ENCODE results near the gene HCN3.
"Not testable (repeated sequence)": the region's sequence is repeated elsewhere in the genome, so short reads cannot be mapped to it uniquely, and the experiment has no call there.

Gene HCN3

DNA sequence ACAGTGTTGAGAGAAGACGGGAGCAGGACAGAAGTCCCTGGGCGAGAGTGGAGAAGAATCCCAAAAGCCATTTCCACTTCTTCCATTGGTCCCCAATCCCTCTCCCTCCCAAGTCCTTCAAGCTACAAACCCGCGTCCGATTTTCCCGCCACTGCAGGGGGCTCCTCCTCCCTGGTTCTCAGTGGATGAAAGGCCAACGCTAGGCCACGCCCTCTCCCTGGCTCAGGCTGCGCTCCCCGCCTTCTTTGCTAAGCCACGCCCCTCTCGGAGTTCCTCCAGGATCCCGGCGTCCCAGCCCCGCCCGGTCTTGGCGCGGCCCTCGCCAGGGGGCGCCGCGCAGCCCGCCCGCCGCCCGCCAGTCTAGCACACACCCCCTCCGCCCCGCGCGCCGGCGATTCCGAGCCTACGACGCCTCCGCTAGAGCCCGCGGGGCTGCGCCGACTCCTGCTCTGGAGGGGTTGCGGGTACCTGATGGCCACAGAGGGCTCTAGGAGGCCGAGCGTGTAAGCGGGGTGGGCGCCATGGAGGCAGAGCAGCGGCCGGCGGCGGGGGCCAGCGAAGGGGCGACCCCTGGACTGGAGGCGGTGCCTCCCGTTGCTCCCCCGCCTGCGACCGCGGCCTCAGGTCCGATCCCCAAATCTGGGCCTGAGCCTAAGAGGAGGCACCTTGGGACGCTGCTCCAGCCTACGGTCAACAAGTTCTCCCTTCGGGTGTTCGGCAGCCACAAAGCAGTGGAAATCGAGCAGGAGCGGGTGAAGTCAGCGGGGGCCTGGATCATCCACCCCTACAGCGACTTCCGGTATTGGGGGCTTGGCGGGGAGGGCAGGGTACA is at the start of gene HCN3:
Gene HCN3, plus strand, starts transcription at position 394 of the 832 bp plus-strand sequence. Its CDS starts 128 bp downstream, at position 522.
- peak; percentile 94 for DNase-seq (ENCODE audit: low spot score)

GRCh38 chr1:155228096-155228427 is 49.2 kb upstream of the HCN3 start:
- no peak for DNase-seq (ENCODE audit: low spot score)

GRCh38 chr1:155231302-155231701 is 46.0 kb upstream of the HCN3 start:
- DNase-seq (ENCODE audit: low spot score) = not testable (repeated sequence)

GRCh38 chr1:155232001-155232978 is 45.0 kb upstream of the HCN3 start:
- DNase-seq (ENCODE audit: low spot score) = not testable (repeated sequence)

GRCh38 chr1:155233502-155233901 is 43.8 kb upstream of the HCN3 start:
- not testable (repeated sequence) for DNase-seq (ENCODE audit: low spot score)

GRCh38 chr1:155235375-155235774 is 41.9 kb upstream of the HCN3 start:
- DNase-seq (ENCODE audit: low spot score) = not testable (repeated sequence)

DNA sequence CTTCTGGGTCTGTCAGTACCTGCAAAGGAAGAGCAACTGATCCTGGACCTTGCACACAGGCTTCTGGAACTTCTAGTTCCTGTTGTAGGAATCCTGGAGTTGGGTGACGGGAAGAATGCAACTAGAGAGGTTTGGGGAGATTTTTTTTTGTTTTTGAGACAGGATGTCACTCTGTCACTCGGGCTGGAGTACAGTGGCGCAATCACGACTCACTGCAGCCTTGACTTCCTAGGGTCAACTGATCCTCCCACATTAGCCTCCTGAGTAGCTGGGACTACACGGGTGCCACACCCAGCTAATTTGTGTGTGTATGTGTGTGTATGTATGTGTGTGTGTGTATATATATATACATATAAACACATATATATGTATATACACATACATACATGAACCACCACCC is 40.8 kb upstream of the HCN3 start:
- no peak for DNase-seq (ENCODE audit: low spot score)

DNA sequence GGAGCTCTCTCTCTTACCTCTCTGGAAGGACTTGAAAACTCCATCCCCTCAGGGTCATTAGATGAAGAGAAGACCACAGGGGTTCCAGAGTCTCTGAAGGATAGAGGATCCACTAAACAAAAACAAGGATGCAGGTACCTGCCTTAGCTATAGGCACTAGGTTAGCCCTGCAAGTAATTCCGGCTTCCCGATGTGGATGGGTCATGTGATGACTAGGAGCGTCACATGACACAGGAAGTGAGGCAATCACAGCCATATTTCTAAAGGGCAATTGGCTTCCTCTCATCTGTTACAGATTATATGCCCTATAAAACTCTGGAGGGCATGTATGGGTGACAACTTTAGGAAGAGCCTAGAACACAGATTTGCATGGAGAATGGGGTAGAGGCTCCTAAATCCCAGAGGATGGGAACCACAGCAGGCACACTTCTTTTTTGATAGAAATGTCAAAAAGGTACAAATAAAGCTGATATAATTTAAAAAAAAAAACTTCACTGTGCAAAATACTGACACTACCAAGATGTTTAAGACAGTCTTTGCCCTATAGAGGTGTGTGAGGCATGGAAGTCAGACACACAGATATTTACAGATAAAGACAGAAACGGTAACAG is 36.1 kb upstream of the HCN3 start:
- DNase-seq (ENCODE audit: low spot score) = peak; percentile 69

GRCh38 chr1:155241841-155242264 is 35.4 kb upstream of the HCN3 start:
- peak; percentile 35 for DNase-seq (ENCODE audit: low spot score)

GRCh38 chr1:155242805-155243358 is 34.4 kb upstream of the HCN3 start:
- DNase-seq (ENCODE audit: low spot score) = no peak

- peak; percentile 96 for DNase-seq (ENCODE audit: low spot score)
Observed at GRCh38 chr1:155244368-155245162, 32.7 kb upstream of the HCN3 start.

DNA sequence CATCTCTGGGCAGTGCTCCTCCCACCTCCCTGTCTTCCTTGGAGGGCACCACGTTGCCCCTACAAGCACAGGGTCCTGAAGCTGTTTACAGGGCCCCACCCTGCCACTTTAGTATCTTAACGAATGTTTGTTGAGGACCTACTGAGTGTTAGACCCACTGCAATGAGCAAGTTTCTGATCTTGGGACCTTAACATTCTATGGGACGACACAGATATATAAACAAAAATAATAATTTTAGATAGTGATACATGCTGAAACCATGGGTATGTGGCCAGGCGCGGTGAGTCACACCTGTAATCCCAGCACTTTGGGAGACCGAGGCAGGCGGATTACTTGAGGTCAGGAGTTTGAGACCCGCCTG is 32.1 kb upstream of the HCN3 start:
- DNase-seq (ENCODE audit: low spot score) = no peak

DNA sequence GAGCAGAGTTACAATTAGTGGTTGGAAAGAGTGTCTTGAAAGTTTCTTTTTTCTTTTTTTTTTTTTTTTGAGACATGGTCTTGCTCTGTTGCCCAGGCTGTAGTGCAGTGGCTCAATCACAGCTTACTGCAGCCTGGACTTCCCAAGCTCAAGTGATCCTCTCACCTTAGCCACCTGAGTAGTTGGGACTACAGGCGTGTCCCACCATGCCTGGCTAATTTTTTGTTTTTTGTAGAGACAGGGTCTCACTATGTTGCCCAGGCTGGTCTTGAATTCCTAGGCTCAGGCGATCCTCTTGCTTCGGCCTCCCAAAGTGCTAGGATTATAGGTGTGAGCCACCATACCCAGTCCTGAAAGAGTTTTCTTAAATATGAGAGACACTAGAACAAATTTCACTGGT is 30.5 kb upstream of the HCN3 start:
- not testable (repeated sequence) for DNase-seq (ENCODE audit: low spot score)

DNA sequence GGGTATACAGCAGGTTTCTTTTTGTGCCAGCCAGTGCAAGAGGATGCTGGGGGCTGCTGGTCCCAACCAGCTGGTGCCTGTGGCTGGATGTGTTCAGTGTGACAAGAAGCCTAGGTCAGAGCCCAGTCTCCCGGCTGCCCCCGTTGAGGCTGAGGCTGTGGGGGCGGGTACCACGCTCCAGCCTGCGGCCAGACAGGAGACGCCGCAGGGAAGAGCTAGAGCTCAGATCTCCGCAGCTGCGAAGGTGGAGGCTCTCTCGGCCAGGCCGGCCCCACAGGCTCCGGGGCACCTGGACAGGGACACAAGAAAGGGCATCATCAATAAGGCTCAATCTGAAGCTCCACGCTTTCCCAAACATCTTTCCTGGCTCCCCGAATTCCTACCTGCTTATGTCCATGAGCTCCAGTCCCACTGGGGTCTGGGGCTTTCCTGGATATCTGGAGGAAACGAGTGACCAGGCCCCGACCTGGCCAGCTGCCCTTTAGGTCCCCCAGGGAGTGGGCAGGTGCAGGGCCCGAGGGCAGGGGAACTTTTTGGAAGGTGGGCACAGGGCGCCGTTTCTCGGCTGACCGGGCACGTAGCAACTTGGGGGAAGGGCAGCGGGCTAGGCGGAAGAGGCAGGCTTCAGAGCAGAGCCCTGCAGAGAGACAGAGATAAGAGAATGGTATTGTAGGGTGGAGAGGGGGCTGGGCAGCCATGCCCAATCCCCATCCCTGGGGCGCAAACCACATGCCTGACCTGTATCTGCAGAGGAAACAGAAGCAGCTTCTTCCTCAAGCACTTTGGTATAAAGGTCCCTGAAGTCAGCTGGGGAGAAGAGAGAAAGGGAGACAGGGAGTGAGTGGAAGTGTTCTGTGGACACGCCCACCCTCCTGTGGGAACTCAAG is 29.4 kb upstream of the HCN3 start:
- DNase-seq (ENCODE audit: low spot score) = no peak

DNA sequence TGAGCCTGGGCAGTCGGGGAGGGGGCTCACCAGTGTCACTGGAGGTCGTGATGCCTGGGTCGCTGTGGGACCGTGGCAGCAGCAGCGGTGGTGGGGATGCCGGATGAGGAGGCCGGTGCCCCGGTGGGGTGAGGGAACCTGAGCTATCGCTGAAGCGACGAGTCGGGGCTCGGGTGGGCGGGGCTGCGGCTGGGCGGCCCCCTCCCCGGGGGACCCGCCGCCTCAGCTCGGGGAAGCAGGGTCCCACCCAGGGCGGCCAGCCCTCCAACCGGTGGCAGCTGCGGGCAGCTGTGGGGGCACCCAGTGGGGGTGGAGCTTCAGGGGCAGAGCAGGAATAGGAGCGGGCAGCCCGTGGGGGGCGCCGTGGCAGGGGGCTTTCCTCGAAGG is 27.0 kb upstream of the HCN3 start:
- no peak for DNase-seq (ENCODE audit: low spot score)

DNA sequence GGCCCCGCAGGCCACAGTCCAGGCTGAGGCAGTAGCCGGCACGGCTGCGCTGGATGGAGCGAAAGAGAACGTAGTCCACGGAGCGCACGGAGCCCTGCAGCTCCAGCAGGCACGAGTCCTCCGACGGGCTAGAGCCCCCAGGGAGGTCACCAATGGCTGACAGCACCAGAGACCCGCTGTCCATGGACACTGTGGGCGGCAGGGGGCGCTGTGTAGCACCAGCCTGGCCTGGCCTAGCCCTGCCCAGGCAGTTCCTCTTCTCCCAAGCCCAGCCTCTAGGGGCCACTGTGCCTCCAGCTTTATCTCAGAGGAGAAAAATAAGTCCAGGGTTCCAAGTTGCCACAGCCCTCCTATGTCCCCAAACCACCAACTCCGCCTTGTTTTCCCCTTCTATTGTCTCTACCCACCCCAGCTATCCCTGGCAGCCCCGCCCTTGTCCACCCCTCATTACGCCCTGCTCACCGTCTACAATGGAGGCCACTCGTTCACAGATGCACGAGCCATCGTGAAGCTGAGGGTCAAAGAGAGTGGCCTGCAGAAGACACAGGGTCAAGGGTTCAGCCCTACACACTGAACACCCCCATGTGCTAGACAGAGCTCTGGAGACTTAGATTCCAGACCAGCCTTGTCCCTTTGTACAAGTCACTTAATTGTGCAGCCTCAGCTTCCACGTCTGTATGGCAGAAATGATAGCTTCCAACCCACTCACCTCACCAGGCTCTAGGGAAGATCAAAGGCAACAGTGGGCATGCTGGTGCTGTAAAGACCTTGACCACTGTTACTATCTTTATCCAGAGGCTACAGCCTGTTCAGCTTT is 26.4 kb upstream of the HCN3 start:
- peak; percentile 89 for DNase-seq (ENCODE audit: low spot score)

DNA sequence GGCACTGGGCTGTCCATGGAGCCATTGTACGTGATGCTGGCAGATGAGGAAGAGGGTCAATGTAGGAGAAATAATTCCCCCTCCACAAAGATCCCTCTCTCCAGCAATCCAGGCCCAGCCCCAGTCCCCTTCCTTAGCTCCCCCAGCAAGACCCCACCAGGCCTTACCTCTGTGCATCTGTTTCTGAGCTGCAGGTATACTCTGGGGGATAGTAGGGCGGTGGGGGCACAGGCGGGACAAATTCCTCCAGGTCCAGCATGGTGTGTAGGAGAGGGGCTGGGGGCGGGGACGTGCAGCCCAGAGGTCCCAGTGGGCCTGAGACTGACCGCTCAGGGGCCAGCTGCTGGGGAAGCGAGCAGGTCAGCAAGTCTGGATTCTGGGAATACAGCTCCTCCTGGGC is 25.7 kb upstream of the HCN3 start:
- DNase-seq (ENCODE audit: low spot score) = no peak

DNA sequence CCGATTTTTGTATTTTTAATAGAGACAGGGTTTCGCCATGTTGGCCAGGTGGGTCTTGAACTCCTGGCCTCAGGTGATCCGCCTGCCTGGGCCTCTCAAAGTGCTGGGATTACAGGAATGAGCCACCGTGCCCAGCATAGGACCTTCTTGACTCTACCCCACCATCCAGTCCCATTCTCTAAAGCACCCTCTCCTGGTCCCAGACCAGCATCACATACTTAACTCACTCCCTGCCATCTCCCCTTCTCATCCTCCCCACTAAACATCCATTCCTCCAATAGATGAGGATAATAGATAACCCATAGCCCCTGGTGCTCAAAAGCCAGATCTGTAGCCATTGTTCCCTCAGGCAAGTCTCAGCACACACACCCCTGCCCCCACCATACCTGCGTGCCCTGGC is 24.1 kb upstream of the HCN3 start:
- no peak for DNase-seq (ENCODE audit: low spot score)

GRCh38 chr1:155253797-155254196 is 23.5 kb upstream of the HCN3 start:
- DNase-seq (ENCODE audit: low spot score) = no peak

All from SW480 (cell line).